Iris pigment epithelial cell (primary cell): ENCODE measurements around the gene PRRT1B.

ENCODE experiments used
- DNase-seq: peaks from one replicate; pipeline ENCODE4 v3.0.0-alpha.2; 2011; ENCODE audit warnings: low read depth

The PRRT1B gene

GRCh38 chr9:131597246-131597645 is 51.9 kb downstream of the PRRT1B start:
- DNase-seq = no peak

DNA sequence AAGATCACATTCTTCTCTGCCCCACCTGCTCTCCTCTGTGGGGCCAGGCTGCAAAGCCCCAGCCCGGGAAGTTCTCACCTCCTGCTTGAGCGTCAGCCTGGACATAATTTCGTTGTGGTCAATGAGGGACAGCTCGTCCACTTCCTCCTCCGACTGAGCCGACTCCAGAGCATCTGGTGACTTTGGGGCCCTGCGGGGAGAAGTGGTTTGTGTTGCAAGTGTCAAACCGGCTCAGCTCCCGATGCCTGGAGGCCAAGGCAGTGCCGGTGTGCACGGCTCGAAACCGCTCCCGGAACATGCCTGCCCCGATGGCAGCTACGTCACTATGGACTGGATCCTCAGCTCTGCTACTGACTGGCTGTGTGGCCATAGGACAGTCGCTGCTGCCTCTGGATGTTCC is 52.8 kb downstream of the PRRT1B start:
- DNase-seq = no peak

DNA sequence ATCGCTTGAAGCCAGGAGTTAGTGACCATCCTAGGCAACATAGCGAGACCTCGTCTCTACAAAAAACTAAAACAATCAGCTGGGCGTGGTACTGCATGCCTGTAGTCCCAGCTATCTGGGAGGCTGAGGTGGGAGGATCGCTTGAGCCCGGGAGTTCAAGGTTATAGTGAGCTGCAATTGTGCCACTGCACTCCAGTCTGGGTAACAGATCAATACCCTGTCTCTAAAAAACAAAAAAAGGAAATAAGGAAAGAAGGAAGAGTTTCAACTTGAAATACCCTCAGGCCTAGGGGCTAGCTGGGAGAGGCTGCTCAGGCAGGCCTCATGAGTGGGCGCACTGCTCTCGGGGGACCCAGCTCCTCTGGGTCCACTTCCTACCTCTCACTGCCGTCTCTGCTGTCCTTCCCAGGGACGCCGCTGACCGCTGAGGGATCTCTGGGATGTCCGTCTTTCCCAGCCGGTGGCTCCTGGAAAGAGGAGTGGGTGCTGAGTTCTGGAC is 56.4 kb downstream of the PRRT1B start:
- DNase-seq = no peak

GRCh38 chr9:131603199-131603598 is 57.9 kb downstream of the PRRT1B start:
- DNase-seq = no peak

DNA sequence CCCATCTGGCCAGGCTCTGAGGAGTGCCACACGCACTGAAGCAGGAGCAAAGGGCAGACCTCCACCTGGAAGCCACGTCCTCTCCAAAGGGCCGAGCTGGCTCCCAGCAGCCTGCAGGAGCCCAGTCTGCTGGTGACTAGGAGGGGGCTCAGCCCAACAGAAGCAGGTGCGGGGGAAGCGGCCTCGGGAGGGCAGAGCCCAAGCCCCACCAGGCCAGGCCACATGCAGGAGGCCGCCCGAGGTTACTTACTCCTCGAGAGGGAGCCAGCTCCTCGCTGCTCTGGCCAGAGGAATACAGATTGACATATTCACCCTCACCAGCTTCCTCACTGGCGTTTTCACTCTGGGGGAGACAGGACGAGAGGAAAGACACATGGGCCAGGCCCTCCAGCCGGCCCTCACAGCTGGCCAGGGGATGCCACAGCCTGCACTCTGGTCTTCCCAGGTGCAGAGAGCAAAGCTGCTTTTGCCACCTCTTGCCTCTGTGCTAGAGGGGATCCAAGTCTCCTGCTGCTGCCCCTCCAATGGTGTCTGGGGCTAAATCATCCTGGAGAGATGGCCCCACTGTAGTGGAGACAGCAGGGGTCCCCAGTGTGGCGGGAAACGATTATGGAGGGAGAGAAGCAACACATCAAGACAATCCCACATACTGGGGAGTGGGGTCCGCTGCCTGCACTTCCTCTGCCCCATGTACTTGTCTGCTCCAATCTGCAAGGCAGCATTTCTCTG is 58.6 kb downstream of the PRRT1B start:
- DNase-seq = no peak

- peak; percentile 54 for DNase-seq
These were observed 60.7 kb downstream of the PRRT1B start for GRCh38 chr9:131605770-131606590.

GRCh38 chr9:131606896-131607567 is 61.7 kb downstream of the PRRT1B start:
- no peak for DNase-seq

- no peak for DNase-seq
These were observed 62.3 kb downstream of the PRRT1B start for GRCh38 chr9:131607591-131607990.

DNA sequence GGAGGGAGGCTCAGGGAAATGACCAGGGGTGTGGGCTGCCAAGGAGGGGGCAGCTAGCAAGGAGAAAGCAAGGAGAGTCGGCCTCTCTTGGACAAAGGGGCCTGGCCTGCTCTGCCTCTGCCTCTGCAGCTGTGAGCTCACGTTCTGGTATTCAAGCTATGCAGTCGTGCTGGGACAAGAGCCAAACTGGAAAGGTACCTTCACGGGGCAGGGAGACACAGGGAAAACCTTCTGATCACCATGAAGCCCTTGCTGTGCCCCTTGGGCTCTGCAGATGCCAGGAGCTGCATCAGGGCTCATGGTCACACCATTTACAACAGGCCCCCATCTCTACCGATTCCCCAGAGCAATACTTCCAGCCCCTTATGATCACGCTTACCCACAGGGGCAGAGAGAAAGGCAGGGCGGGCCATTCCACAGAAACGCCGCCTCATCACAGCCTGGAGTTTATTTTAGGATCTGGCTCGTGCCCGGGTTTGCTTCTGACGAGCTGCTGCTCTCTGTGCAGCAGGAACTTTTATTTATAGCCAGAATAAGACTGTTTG is 63.2 kb downstream of the PRRT1B start:
- DNase-seq = peak; percentile 89
